HG02885 (cell line): ENCODE measurements around the gene ERFE.
"Not testable (repeated sequence)": the region's sequence is repeated elsewhere in the genome, so short reads cannot be mapped to it uniquely, and the experiment has no call there.

Experiments
- ATAC-seq: cut with Tn5 transposase; IDR thresholded peaks from one replicate; pipeline ENCODE4 v1.9.1; 2021; ENCODE audit warnings: mild to moderate bottlenecking; ENCODE audit not compliant: unreplicated experiment, poor library complexity

Gene ERFE, protein sequence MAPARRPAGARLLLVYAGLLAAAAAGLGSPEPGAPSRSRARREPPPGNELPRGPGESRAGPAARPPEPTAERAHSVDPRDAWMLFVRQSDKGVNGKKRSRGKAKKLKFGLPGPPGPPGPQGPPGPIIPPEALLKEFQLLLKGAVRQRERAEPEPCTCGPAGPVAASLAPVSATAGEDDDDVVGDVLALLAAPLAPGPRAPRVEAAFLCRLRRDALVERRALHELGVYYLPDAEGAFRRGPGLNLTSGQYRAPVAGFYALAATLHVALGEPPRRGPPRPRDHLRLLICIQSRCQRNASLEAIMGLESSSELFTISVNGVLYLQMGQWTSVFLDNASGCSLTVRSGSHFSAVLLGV

DNA sequence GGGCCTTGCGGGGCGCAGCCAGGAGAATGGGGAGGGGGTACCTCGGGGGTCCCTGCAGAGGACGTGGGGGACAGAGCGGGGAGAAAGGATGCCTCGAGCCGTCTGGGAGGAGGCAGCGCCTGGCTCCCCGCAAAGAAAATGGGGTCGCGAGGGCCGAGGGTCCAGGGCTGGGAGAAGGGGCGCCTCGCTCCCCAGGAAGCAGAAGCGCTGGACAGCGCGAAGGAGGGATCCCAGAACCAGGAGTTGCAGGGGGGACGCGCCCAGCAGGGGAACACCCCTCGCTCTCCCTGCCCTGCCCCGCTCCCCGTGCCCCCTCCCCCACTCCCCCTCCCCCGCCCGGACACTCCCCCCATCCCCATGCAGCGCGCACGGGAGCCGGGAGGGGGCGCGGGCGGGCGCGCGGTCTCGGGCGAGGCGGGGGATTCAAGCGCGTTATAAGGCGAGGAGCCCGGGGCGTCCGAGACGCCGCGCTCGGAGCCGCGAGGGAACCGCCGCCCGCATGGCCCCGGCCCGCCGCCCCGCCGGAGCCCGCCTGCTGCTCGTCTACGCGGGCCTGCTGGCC, at the start of gene ERFE:
Gene ERFE (plus strand): TSS at position 462 of the 562 bp plus-strand sequence. CDS start 38 bp downstream, at position 500.
- ATAC-seq = peak; percentile 39

DNA sequence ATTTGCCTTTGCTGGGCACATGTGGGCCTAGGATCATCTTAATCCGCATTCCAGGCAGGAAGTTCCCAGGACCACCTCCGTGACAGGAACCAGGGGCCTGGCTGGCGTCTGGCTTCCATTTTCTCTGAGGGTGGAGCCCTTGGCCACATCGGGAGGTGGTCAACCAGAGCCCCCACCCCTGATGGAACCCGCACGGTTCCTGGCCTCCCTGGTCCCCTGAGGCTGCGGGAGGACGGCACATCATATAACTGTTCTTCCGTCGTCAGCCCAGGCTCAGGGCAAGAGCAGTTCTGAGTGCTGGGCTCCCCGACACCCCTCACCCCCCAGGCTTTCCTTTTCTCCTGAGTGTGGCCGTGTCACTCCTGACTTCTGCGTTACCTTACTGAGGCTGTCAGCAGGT, 45.2 kb upstream of the ERFE start:
- ATAC-seq = no peak

DNA sequence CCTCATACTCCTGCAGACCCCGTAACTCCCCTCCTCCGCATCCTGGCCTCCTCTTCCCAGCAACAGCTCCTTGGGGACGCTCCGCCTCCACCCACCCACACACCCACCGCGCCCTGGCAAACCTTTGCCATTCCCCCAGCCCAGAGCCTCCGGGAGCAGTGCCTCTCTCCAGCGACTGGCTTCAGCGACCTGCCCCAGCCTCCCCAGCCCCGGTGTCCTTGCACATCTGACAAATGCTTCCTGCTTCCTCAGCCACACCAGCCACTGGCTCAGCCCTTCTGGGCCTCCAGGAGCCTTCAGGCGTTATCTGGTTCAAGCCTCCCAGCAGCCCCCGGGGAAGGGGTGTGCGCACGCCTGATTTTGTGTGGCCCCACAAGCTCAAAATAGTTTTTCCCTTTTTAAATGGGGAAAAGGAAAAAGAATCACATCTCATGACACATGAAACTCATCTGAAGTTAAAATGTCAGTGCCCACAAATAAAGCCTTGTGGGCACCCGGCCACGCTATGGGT, 44.4 kb upstream of the ERFE start:
- no peak for ATAC-seq

DNA sequence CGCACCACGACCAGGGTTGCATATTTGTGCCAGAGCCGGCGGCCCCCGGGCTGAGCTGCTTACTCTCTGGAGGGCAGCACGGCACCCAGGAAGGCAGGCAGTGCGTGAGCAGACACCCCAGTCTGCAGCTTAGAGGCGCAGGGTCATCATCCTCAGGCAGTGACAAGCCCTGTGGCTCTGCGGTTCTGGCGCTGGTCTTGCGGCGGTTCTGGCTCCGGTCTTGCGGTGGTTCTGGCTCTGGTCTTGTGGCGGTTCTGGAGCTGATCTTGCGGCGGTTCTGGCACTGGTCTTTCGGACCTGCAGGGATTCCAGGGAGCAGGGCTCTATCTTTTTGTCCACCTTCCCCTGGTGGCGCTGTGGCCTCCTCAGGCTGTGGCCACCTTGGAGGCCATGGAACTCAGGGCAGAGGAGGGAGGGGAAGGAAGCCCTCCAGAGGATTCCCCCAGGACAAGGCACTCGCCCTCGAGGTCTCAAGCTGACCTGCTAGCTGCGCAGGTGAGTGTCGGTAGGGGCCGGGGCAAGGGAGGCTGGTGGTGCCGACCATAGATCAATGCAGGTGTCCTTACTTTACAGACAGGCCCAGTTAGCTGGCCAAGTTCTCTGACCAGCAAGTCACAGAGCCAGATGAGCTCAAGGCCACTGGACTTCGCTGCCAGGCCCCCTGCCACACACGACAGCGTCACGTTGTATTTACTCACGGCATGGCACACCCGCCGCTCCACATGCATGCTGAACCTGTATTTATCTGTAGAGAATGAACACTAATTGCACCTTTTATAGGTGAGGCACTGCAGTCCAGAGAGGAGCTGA, 43.7 kb upstream of the ERFE start:
- no peak for ATAC-seq

DNA sequence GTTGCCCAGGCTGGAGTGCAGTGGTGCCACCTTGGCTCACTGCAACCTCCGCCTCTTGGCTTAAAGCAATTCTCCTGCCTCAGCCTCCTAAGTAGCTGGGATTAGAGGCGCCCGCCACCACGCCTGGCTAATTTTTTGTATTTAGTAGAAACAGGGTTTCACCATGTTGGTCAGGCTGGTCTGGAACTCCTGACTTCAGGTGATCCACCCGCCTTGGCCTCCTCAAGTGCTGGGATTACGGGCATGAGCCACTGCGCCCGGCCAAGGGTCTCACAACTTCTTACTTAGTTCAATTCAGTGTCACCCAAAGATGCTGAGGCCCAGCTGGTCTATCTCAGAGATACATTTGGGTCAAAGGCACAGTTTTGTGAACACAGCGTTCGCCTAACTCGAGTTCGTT, 43.1 kb upstream of the ERFE start:
- not testable (repeated sequence) for ATAC-seq

DNA sequence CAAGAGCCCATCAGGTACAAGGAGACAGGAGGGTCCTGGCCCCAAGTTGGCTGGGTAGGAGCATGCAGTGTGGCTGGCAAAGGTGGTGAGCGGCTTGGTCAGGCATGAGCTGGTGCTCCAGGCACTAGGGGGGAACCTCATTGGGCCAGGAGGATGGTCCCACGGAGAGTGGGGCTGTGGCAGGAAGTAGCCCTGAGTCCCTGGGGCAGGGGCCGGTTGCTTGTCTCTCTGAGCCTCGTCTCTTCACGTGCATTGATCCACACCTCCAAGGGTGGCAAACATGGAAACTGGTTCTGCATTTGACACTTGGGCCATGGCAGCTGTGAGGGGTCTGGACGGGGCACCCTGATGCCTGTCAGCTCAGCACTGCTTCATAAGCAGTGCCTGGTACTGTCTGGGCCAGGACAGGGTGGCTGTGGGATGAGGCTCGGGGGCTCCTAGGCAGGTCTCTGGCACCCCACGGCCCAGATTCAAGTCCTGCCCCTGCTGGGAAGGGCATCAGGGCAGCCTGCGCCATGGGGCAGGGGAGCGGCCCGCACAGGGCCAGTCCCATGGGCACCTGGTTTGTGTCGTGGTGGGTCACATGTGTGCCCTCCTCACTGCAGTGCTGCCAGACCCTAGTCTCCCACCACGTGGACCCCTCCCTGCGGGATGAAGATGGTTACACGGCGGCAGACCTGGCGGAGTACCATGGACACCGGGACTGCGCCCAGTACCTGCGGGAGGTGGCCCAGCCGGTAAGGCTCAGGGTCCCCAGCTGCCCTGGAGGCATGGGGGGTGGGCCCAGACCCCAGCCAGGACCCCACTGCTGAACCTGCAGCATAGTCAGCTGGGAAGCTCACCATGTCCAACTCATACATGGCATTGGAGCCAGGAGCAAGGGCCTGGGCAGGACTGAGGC, 42.2 kb upstream of the ERFE start:
- no peak for ATAC-seq

DNA sequence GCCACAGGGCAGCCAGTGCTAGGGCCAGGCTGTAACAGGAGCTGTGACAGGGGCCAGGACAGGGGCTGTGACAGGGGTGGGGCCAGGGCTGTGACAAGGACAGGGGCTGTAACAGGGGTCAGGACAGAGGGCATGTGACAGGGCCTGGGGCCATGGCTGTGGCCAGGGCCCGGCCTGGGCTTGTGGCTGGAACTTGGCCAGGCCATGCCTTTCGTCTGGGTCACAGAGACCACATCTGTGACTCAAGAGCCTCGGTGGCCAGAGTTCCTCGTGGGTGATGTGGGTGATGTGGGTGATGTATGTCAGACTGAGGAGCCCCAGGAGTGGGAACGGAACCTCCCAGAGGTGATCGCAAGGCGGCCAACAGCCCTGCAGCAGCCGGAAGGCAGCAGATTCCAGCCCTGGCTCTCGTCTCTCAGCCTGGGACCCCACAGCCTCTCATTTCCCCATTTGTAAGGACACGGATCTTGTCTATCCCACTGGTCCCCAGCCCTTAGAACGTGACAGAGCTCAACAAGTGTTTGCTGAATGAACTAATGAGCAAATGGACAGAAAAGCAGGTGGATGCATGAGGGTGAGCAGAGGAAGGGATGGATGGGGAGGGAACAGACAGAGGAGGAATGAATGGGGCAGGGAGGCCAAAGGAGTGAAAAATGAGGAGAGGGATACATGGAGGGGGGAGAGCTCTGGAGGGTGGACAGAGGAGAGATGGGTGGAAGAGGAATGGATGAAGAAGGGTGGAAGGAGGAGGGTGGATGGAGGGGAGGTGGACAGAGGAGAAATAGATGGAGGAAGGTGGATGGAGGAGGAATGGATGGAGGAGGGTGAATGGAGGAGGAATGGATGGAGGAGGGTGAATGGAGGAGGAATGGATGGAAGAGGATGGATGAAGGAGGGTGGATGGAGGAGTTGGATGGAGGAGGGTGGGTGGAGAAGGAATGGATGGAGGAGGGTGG, 41.3 kb upstream of the ERFE start:
- ATAC-seq = no peak

DNA sequence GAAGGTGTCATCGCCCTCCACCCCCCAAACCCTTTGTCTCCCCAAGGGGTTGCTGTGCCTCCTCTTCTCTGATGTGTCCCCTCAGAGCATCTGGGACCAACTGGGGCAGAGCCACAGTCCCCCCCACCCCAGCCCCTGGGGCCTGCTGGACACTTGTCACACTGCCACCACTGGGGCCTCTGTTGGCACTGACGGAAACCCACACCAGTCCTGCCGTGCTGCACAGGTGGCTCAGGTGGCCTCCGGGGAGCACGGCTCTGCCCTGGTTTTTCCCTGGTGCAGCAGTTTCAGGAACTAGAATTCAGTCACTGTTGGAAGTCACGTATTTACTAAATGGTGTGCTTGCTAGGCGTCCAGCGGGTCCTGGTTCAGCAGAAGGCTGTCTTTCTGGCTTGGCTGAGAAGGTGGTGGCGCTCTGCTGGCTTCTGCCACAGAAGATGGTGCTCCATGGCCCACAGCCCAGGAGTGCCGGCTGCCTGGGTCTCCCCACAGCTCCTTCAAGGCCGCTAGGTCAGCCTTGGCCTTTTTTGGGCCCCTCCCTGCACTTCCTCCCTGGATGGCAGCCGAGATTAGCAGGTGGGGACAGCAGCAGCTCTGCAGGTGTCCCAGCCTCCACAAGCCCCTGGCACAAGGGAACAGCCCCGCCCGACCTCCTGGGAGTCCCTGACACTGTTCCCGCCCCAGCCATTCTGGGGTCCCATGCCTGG, 38.9 kb upstream of the ERFE start:
- no peak for ATAC-seq

DNA sequence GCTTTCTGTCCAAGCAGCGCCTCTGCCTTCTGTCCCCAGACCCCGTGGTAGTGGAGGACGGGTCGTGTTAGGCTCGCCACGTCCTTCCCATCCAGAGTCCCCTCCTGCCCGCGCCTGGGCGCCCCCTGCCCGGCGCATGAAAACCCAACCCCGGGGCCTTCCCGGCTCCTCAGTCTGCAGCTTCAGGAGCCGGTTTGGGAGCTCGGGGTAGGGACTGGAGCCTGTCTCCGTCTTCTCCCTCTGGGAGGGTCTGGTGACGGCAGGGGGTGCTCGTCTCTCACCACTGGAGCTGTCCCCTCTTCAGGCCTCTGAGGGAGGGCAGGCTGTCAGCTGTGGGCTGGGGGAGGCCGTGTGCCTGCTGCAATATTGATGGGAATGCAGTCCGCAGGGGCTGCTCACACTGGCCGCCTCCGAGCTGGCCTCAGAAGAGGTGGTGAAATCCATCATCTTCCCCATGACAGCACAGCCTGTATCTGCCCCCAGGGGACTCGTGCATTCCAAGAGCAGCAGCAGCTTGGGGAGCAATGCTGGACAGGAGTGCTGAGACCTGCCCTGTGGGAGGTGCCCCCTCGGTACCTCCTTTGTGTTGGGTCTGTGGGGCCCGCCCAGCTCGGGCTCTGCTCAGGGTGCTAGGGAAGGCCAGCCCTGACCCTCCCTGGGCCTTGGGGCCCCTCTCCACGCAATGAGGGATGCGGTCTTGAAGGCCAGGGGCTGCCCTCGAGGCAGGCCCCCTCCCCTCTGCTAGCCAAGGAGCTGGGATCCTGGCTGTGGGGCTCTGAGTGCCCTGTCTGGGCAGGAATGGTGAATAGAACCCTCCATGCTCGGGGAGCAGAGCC, 38.1 kb upstream of the ERFE start:
- ATAC-seq = no peak

DNA sequence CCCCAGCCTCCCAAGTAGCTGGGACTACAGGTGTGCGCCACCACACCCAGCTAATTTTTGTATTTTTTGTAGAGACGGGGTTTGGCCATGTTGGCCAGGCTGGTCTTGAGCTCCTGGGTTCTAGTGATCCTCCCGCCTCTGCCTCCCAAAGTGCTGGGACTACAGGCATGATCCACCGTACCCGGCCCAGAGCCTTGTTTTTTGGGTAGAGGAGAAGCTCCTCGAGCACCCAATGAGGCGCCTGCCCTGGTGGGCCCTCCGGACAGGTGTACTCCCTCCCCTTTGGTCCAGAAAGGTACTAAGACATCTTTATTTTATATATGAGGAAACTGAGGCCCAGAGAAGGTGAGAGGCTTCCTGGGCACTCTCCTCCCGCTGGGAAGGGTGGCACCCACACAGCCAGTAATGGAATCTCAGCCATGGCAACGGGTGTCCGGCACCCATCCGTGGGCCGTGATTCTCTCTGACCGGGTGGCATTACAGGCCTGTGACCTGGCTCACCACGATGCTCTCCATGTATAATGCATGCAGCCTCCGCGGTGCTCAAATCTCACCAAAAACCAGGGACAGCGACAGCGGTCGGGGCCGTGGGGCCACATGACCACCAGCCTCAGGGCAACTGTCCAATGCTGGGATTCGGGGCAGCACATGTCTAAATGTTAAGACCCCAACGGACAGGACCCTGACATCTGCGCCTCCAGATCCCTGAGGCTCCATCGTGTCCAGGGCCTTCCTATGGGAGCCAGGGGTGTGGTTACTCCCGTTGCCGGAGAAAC, 37.1 kb upstream of the ERFE start:
- ATAC-seq = no peak

DNA sequence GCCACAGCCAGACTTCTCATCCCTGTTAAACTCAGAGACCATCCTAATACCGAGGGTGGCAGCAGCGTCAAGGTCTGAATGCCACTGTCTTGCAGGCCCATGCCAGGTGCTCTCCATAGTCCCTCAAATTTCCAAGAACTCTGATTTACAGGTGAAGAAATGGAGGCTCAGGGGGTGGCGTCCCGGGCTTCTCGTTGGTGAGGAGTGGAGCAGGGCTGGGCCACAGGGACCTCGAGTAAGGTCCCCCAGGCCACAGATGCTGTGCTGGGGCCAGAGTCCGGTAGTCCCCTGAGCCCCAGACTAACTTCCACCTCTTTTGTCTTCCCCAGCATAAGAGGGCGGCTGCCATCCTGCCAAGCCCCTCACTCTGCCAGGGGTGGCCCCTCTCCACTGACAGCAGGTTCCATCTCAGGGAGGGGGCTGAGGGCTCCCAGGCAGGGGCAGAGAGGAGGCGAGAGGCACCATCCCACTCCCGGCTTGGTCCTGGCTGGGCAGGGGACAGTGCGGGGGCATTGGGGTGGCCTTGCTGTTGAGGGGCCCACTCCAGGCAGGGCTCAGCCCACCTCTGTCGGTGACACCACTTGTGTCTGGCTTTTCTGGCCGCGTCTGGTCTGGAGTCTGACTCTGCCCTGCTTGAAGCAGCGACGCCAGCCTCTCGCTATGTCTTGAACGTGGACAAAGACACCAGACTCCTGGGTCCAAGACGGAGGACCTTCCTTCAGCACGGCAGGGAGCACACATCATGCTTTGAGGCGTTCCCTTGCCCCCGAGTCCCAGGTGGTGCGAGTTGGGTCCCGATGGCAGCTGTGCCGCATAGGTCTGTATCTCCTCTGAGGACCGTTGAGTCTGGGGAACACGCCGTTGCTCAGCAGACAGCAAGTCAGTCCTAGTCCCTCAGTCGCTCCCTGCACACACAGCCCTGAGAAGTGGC, 36.2 kb upstream of the ERFE start:
- no peak for ATAC-seq

DNA sequence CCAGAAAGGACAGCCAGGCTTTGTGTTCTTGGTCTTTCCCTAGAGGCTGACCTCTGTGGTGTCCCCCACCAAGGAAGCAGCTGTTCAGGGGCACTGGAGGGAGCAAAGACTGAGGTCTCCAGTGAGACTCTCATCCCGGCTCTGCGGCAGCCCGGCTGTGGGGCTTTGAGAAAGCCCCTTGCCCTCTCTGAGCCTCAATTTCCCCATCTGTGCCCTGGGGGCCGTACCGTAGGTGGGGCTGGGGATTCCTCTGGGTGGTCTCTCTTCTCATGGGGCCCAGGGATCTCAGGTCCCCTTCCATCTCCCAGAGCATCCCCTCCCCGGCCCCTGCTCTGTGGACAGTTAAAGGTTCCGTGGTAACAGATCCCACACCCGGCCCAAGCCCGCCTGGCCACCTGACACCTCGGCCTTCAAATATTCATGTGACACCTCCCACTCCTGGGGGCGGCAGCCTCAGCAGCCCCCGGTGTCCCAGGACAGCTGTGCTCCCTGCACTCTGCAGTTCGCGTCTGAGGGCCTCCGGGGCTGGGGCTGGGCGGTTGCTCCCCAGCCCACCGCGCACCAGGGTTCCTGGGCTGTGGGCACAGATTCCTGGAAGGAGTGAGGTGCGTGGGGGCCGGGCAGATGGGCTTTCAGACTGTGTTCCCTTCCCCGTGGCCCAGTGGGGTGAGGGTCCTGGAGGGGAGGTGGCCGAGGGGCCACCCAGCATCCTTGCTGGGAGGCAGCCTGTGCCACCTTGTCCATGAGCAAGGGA, 35.4 kb upstream of the ERFE start:
- ATAC-seq = no peak

DNA sequence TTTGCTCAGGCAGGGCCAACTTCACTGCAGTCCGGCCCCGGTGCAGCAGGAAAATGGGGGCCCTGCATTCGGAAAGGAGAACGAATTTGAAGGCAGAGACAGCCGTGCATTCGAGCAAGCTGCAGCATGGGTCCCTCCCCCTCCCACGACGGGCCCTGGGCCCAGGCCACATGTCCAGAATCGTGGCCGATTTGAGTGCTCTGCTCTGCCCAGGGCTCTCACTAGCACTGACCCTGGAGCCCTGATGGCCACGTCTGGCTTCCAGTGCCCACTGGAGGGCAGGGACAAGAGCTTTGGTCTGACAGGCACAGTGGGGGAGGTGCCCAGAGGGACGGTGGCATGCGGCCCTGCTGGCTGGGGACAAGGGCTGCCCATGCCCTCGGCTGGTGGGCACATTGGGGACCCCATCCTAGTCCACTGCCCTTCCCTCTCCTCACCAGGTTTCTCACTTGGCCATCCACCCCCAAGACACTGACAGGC, 34.7 kb upstream of the ERFE start:
- ATAC-seq = no peak

DNA sequence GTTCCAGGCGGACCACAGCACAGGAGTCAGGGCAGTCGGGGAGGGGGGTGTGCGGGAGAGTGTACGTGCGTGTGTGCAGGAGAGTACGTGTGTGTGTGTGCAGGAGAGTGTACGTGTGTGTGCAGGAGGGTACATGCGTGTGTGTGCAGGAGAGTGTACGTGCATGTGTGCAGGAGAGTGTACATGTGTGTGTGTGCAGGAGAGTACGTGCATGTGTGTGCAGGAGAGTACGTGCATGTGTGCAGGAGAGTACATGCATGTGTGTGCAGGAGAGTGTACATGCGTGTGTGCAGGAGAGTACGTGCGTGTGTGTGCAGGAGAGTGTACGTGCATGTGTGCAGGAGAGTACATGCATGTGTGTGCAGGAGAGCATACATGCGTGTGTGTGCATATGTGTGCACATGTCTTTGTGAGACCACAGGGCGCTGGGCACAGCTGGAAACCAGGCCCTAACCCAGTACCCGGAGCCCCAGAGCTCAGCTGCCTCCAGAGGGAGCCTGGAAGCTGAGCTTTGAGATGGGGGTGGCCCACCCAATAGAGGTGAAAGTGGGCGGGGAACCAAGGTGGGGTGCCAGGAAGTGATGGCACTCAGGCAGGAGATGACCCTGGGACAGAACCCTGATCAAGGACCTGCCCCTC, 34.2 kb upstream of the ERFE start:
- ATAC-seq = no peak
